Activated T-cell treated with anti-CD3 and anti-CD28 coated beads, Interleukin-2, amount 50 U/mL, for 48 hours (primary cell): ENCODE data around the gene RNF149.

ENCODE experiments used
- DNase-seq, 2 experiments: peaks; one replicate each; pipeline ENCODE4 v3.0.0-alpha.2; 2020

RNF149 gene

DNA sequence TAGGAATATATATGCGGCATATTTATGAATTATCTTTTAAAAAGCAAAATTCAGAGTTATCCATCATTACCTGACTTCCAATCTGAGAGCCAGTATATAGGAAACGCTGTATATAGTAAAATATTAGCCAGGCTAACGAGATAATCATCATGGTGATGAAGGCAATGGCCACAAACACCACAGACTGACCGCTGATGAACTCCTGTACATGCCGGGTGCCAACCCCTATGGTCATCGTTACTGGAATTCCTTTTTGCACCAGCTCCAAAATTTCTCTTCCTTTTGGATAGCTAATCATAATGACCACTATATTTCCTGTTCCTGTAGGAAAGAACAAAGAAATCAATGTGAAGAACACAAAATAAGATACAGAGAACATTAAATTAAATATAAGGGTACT lies 13.6 kb downstream of the RNF149 start:
- no peak for DNase-seq

DNA sequence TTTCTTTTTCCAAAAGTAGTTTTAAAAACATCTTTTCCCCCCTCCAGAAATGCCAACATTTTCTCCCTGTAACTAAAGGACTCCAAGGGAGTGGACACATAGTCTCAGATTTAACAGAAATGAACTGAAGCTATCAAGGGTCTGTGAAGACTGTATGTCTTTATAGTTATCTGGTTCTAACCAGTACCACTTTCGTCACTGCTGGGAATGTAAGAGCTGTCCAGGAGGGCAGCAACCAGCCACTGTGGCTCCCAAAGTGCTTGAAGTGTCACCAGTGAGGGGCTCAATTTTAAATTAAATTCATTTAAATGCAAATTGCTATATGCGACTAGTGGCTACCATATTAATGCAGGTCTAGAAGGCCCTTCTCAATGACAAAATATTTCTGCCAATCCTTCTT lies 15.0 kb downstream of the RNF149 start:
- DNase-seq: no peak

- no peak for DNase-seq
Observed at GRCh38 chr2:101291973-101292372, 16.5 kb downstream of the RNF149 start.

DNA sequence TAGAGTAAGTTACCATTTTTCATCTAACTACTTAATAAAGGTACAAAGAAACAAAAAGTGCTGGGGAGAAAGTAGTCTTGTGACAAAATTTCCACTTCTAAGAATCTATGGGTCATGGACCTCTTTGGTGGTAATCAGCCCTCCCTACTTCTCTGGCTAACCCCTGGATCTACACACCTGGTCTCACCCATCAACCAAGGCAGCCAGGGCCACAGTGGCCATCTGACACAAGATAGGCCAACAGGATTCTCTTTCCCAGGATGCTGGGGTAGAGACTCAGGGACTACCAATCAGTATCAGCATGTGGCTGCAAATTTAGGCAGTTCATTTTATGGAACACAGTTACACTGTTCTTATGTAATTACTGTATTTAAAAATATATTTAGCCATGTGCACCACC lies 17.8 kb downstream of the RNF149 start:
- DNase-seq: no peak

DNA sequence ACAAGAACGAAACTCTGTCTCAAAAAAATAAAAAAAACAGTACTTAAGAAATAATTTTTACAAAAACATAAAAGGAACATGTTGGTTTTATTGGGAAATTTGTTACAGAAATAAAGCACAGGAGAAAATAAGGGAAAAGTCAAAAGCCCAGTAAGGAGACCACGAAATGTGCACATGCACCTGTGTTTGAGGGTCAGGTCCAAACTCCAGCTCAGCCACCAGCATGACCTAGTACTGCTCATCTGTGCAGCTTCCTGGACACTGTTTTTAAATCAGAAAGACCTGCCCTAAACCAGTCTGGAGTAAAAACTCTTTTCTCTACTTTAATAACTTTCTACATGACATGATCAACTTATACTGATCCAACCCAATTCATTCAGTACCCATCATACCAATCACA lies 21.2 kb downstream of the RNF149 start:
- DNase-seq: no peak

- DNase-seq: no peak
Observed at GRCh38 chr2:101286684-101287083, 21.8 kb downstream of the RNF149 start.

- no peak for DNase-seq
Observed at GRCh38 chr2:101282980-101283379, 25.5 kb downstream of the RNF149 start.

DNA sequence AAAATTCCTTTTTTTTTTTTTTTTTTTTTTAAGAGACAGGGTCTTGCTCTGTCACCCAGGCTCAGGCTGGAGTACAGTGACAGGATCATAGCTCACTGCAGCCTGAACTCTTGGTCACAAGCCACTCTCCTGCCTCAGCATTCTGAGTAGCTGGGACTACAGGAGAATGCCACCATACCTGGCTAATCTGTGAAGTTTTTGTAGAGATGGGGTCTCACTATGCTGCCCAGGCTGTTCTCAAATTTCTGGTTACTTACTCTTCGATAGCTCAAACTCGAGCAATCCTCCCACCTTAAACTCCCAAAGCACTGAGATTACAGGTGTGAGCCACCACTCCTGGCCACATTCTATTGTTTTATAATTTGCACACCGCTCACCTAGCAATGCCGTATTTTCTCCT lies 27.0 kb downstream of the RNF149 start:
- DNase-seq: no peak

GRCh38 chr2:101278925-101279324 lies 29.6 kb downstream of the RNF149 start:
- no peak for DNase-seq

DNA sequence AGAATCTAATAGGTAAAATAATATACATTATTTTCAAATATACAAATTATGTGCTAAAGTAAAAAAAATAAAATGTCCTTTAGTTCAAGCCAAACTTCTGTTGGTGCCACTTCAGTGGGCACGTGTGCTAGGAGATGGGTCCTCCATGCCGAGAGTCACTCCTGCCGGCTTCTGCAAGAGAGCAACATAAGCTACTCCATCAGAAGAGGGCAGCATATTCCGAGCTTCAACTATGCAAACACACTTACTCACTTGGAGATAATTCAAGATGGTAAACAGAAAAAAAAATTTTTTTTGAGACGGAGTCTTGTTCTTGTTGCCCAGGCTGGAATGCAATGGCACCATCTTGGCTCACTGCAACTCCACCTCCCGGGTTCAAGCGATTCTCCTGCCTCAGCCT lies 31.4 kb downstream of the RNF149 start:
- DNase-seq: no peak

DNA sequence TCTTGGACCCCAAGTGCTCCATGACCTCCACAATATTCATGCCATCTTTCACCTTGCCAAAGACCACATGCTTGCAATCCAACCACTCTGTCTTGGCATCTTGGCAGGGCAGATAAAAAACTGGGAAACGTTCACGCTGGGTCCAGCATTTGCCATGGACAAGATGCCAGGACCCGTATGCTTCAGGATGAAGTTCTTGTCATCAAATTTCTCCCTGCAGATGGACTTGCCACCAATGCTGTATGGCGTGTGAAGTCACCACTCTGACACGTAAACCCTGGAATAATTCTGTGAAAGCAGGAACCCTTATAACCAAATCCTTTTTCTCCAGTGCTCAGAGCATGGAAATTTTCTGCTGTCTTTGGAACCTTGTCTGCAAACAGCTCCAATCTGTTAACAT lies 34.4 kb downstream of the RNF149 start:
- DNase-seq: no peak

DNA sequence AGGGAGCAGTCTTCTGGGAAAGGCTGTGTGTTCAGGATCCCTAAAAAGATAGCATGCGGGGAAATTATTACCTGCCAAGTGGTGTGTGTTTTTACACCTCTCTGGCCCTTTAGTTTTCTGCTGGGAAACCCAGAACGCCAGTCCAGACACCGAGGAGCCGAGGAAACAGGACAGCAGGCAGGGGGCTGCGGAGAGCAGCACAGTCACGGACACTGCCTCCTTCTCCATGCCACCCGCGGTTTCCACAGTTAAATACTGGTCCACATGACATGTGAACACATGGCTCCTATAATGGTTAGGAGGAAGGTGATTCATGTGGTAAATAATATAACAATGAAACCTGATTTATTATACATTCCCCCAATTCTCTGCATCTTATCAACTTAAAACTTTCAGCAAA lies 35.4 kb downstream of the RNF149 start:
- no peak for DNase-seq

DNA sequence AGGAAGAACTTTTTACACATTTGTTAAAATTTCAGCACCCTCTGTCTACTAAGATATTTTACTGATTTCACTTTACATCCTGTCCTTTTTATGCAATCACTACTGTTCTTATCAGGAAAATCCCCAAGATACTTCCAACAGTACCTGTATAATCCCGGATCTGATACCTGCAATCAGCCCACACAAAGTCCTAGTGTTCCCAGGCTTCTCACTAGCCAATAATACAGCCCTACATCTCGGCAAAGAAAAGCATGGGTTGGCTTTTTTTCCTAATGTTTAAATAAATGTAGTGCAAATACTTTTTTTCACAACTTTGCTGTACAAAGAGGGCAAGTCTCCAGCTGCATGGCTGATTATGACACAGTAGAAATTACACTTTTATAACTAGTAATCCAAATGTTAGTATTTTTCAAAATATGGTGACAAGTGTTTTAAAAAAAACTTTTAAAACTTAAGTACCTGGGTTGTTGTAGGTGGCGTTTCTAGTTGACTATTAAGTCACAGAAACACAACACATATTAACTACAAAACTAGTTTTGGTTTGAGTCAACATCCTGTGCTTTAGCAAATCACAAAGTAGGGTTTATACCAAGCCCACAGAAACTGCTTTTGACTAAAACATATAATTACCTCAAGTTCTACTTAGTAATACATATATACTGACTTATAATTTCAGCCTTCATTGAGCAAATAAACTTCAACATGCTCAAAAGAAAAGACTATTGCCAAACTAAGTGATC lies 36.3 kb downstream of the RNF149 start:
- DNase-seq: no peak

- no peak for DNase-seq
Observed at GRCh38 chr2:101270700-101271259, 37.7 kb downstream of the RNF149 start.

DNA sequence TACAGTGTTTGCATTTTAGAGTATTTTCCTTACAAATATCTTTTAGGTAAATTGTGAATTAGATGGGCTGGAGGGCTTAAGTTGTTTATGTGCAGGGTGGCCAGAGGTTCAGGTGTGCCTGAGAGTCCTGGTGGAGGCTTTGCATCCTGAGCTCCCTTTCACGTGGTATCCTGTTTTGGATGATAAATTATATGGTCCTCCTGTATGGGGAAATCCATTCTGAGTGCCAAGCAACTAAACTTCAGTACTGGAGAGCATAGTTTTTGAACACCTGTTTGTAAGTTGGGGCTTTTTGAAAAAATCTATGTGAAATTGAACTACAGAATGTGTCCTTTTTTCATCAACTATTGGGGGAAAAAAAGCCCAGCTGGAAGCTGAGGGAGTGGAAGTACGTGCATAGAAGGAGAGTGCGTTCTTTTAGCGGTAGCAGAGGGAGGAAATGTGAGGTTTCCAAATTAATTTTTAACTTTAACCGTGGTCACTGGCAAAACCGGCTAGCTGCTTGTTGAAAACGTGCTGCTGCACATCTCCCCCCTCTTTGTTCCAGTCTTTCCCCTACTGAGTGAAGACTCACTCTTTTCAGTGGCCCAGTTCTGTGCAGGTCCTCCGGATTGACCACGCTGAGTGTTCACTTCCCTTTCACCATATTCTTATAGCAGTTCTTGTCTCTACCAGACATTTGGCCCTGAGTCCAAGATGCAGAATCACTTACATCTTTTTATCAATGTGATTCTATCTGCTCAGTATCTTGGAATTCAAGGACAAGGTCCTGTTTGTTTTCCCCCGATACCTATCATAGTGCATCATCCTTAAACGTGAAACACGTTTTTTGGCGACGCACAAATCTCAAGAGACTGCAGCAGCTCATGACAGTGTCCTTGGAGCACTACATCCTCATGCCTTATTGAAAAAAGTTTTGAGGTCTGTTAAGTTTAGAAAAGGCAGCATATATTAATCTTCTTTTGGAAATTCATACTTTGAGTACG lies 40.5 kb downstream of the RNF149 start:
- no peak for DNase-seq

DNA sequence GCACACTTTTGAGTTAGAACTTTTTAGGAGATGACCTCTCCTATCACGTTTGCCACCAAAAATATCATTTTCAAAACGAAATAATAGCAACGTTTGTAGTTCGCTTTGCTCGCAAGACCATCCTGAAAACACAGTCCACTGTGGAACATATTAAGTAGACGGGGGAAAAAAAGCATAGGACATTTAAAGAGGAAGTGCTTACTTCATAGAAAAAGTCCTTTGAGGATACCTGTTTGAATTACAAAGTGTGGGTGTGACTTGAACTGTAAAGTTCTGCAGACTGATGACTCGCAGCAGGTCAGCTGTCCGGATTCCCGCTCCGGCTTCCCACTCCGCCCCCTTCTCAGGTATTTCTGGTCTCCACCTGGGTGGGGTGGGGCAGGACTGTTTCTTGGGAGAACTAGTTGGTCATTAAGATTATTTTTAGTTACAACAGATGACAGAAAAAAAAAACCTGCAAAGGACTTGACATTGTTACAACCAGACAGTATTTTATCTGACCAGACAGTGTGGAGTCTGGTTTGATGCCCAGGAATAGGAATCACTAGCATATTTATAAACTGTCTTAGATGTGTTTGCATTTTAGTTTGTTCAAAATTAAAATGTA lies 42.5 kb downstream of the RNF149 start:
- no peak for DNase-seq

DNA sequence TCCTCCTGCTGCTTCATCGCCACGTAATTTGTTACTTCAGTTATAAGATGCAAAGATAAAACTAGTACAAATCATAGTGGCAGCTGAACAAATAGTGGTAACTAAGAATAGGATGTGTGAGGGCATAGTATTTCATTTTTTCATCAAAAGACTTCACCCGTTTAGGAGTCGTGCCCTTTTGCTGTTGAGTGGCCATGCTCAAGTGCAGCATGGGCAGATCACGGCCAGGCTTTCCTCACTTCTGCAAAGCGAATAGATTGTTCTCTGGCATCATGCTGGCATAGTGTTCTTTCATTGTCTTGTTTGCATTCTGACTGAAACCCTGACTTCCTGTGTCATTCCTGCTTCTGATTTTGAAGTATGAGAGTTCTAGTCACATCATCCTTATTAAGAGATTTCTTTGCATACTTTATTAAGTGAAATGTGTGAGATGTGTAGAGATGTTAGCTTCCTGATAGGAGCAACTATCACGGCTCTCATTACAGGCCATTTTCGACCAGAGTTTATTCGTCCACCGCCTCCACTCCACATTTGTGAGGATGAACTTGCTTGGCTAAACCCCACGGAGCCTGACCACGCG lies 44.1 kb downstream of the RNF149 start:
- DNase-seq: no peak

- no peak for DNase-seq
Observed at GRCh38 chr2:101263377-101263800, 45.1 kb downstream of the RNF149 start.

DNA sequence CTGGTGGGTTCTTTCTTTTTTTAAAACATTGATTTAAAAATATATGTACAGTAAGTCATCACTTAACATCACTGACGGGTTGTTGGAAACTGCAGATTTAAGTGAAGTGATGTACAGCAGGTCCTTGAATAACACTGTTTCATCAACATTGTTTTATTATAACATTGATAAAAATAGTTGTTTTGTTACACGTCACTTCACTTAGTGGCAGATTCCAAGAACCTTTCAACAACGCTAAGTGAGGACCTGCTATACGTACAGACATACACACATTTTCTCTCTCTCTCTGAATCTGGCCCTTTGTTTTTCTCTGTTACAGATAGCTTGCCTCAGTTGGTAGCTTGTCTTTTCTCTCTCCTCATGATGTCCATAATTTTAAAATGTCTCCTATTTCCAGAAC lies 46.4 kb downstream of the RNF149 start:
- no peak for DNase-seq

GRCh38 chr2:101258804-101259203 lies 49.7 kb downstream of the RNF149 start:
- no peak for DNase-seq

GRCh38 chr2:101256316-101256715 lies 52.2 kb downstream of the RNF149 start:
- DNase-seq: no peak

DNA sequence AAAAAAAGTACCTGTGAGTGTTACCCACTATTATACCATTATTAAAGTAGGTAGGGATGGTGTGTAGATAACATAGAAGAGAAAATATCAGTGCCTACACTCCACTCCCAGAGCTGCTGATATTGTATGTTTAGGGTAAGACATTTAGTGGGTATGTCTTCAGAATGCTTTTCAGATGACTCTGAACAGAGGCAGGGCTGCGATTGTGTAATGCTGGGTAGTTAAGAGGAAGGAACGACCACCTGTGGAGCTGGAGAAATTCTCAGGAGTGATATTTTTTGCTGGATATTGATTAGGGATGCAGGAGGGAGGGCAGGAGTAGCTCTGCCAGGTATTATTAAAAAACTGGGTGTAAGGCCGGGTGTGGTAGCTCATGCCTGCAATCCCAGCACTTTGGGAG lies 53.0 kb downstream of the RNF149 start:
- no peak for DNase-seq
